ENCODE measurements around the gene SCTR. TPM values are rescaled to one million over a fixed set of nuclear protein-coding genes. Genes with fewer than 3 reads are reported as not detected.

Gene SCTR
- total RNA-seq, 1 donor from 2014 or later = not detected

DNA sequence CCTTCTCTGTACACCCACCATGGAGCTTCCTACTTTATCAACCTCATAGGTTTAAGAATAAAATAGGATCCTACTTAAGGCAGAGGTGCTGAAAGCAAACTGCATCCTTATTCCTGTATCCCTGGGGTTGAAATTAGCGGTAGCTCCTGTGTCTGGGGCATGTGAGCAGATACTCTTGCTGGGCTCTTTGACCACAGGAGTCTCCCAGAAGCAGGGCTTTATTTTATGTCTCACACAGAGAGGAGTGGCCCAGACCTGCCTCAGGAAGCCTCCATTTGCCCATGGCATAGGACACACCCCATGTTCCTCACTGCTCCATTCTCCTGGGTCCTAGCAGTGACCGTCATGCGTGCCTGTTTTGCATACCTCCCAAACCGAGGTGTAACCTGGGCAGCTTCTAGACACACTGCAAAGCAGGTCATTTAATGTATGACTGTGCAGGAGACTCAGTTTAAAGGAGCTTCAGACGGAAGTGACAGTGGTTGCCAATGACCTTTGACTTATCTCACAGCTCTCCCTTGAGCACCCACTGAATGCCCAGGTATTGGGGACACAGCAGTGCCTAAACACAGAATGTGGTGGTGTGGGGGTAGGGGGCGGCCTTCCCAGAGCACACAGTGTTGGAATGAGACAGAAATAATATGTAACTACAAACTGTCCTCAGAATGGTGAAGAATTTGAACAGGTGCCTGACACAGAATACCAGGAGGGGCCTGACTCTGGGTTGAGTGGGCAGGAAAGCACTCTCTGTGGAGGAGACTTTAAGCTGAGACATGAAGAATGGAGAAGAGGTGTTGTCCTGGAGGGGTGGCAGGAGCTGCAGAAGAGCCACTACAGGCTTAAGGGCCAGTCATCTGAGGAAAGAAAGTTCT, 89.0 kb downstream of the SCTR start:
- Histone ChIP-seq H3K4me1 (peaks cover 0 to 6% of the 10 kb centered on the region in 2 donors), H3K9me3 (no peaks in the 10 kb centered on the region), H3K4me3 (no peak overlapping the region), H3K27ac (no peak overlapping the region), H3K36me3 (peaks cover 0 to 3% of the 10 kb centered on the region in 2 donors), H3K27me3 (no peaks in the 10 kb centered on the region)
- no peak for DNase-seq (ENCODE audit: low spot score in 2 of 2)
- no peak for TF ChIP-seq CTCF (IDR thresholded peaks at IDR 0.05)
- intact Hi-C loops (cut with DNase I) = no loop called here

- TF ChIP-seq CTCF (IDR thresholded peaks at IDR 0.05) = no peak
- H3K27ac ChIP-seq = no peak overlapping the region
These were observed 89.6 kb downstream of the SCTR start for GRCh38 chr2:119434664-119435063.

DNA sequence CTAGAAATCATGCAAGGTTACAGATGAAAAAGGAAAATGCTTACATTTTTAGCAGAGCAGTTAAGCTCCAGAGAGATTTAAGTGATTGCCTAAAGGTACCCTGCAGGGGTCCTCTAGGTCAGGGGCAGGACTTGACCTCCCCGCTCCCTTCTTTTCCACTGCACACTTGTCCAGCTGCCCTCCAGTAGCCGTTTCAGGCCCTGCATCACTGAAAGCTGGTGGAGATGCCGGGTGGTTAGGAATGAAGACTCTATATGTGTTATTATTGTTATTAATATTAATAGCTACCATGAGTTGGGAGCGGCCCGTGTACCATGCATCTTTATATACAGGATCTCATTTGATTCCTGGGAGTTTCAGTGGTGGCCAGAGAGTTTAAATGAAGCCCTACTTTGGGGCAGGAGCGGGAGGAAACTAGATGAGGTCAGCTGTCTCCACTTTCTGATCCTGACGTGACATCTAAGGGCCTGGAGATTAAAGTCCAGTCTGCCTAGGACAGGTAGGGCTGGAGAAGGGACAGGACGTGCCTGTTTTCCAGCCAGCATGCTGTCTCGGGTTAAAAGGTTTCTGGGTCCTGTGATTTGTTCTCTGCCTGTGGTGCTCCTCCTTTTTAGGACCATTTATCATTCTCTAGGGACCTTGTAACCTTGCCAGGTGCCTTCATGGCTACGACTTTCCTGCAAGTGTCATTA, 90.5 kb downstream of the SCTR start:
- H3K27ac ChIP-seq = no peak overlapping the region
- no peak overlapping the region for H3K4me3 ChIP-seq
- H3K27me3 ChIP-seq = no peaks in the 10 kb centered on the region
- TF ChIP-seq CTCF (IDR thresholded peaks at IDR 0.05) = no peak
- no peaks in the 10 kb centered on the region for H3K9me3 ChIP-seq
- DNase-seq (ENCODE audit: low spot score in 2 of 2) = no peak
- H3K4me1 ChIP-seq = peaks cover 0 to 6% of the 10 kb centered on the region in 2 donors
- no peaks in the 10 kb centered on the region for H3K36me3 ChIP-seq
- intact Hi-C loops (cut with DNase I) = loop anchor here (2.0 kb wide), 1 partner anchor 67 kb away; the partner anchor contains the start of genes C2orf76 and DBI

More at GRCh38 chr2:119434664-119435063, 89.6 kb downstream of the SCTR start:
- Histone ChIP-seq H3K4me1 (peaks cover 0 to 6% of the 10 kb centered on the region in 2 donors), H3K36me3 (peaks cover 0 to 3% of the 10 kb centered on the region in 2 donors), H3K4me3 (no peak overlapping the region), H3K27me3 (no peaks in the 10 kb centered on the region), H3K9me3 (no peaks in the 10 kb centered on the region)
- no peak for DNase-seq (ENCODE audit: low spot score in 2 of 2)
- intact Hi-C loops (cut with DNase I) = no loop called here

- H3K4me1 ChIP-seq = peaks cover 0 to 6% of the 10 kb centered on the region in 2 donors
These were observed 91.3 kb downstream of the SCTR start for GRCh38 chr2:119432851-119433522.

More at GRCh38 chr2:119432851-119433522, 91.3 kb downstream of the SCTR start:
- peak overlapping the region; percentile 28 to 40 for H3K27ac ChIP-seq
- H3K36me3 ChIP-seq = no peaks in the 10 kb centered on the region
- H3K27me3 ChIP-seq = no peaks in the 10 kb centered on the region
- intact Hi-C loops (cut with DNase I) = loop anchor here (2.0 kb wide), 1 partner anchor 66 kb away; the partner anchor contains the start of genes C2orf76 and DBI
- TF ChIP-seq CTCF (IDR thresholded peaks at IDR 0.05) = no peak
- no peaks in the 10 kb centered on the region for H3K9me3 ChIP-seq
- peak overlapping the region; percentile 51 to 72 for H3K4me3 ChIP-seq
- DNase-seq (ENCODE audit: low spot score in 2 of 2) = no peak

Data from ascending aorta (tissue), 2 donors.